ENCODE measurements around the gene LGR5.
A peak's percentile ranks its signal among the peaks of the same experiment; 100 is the strongest.

LGR5 gene

DNA sequence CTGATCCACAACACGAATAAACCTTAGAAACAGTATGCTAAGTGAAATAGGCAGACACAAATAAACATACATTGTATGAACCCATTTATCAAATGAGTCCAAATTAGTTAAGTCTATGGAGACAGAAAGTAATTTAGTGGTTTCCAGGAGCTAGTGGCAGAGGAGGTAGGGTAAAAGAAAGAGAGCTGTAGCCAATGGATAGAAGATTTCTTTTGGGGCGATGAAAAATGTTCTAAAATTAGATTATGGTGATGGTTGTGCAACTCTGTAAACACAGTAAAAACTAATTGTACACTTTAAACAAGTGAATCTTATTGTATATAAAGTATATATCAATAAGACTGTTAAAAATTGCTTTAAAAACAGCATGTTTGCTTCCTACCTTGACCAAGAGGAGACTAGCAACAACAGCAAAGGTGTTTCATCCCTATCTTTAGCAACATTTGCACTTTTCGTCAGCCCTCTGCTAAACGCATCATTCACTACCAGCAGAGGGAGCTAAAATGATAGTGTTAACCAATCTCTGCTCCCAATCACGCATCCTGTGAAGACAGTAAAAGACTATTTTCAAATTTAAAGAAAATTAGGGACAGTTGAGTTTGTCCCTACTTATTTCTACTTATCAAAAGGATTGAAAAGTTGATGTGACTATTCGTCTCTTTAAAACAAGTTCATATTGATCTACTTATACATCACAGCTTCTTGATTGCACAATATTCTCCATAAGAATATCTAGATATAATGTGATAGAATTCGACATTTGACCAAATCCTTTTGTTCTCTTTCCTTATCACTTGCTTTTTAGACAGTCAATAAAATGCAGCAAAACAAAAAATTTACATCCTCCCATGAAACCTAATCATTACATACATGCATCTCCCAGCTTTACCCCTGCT is 24.0 kb upstream of the LGR5 start:
- peak; percentile 54 for FAIRE-seq

DNA sequence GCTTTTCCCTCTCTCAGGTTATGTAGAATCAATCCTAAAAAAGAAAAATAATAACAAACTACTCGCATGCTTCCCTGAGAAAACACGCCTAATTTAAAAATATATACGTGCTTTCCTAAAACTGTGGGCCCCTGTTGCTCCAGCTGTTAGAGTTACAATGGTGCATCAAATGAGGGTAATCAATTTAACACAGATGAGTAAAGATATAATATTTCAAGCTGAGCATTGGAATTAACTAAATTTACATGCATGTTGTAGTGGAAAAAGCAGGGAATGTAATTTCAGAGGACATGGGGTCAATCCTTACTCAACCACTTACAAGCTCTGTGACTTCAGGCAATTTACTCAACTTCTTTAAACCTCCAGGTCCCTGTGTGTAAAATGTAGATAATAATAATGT is 22.4 kb upstream of the LGR5 start:
- FAIRE-seq = no peak
- no peak for DNase-seq (ENCODE audit: insufficient read length)
- no peak for TF ChIP-seq POLR2A (IDR thresholded peaks at IDR 0.05; ENCODE audit: low read depth, low read length)
- no peak for TF ChIP-seq TAF1 (IDR thresholded peaks at IDR 0.05; ENCODE audit: borderline replicate concordance, low read depth, low read length)
- TF ChIP-seq POLR2AphosphoS5 (IDR thresholded peaks at IDR 0.05; ENCODE audit: low read depth, low read length) = no peak

More for the DNA sequence above, 24.0 kb upstream of the LGR5 start:
- no peak for DNase-seq (ENCODE audit: insufficient read length)
- TF ChIP-seq POLR2AphosphoS5 (IDR thresholded peaks at IDR 0.05; ENCODE audit: low read depth, low read length) = no peak
- TF ChIP-seq TAF1 (IDR thresholded peaks at IDR 0.05; ENCODE audit: borderline replicate concordance, low read depth, low read length) = no peak
- no peak for TF ChIP-seq POLR2A (IDR thresholded peaks at IDR 0.05; ENCODE audit: low read depth, low read length)

DNA sequence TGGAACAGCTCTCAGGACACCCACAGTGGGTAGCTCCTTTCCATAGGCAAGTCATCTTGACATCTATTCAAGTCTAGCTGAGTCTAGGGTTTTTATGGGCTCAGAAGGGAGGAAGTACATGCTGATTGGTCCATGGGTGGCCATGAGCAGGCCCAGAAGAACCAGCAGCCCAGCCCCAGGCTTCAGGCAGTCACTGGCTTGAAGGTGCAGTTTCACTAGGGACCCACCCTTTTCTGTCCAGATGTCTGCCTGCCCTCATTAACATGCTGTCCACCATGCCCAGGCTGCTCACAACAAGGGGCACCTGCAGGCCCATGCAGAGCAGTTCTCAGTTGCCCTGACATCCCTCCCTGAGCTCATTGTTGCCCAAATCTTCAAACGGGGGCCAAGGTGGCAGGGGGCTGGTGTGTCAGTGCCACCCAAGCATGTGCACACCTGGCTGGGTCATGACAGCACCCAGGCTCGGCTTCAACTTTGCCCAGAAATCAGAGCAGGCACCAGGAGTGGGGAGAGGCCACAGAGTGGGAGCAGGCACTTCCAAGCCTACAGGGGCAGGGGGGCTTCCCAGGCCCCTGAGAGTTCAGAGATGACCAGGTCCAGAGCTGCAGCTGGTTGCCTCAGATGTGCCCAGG is 18.7 kb upstream of the LGR5 start:
- DNase-seq (ENCODE audit: insufficient read length) (no peak), FAIRE-seq (no peak)
- no peak for TF ChIP-seq POLR2AphosphoS5 (IDR thresholded peaks at IDR 0.05; ENCODE audit: low read depth, low read length)
- no peak for TF ChIP-seq POLR2A (IDR thresholded peaks at IDR 0.05; ENCODE audit: low read depth, low read length)
- TF ChIP-seq TAF1 (IDR thresholded peaks at IDR 0.05; ENCODE audit: borderline replicate concordance, low read depth, low read length) = no peak

DNA sequence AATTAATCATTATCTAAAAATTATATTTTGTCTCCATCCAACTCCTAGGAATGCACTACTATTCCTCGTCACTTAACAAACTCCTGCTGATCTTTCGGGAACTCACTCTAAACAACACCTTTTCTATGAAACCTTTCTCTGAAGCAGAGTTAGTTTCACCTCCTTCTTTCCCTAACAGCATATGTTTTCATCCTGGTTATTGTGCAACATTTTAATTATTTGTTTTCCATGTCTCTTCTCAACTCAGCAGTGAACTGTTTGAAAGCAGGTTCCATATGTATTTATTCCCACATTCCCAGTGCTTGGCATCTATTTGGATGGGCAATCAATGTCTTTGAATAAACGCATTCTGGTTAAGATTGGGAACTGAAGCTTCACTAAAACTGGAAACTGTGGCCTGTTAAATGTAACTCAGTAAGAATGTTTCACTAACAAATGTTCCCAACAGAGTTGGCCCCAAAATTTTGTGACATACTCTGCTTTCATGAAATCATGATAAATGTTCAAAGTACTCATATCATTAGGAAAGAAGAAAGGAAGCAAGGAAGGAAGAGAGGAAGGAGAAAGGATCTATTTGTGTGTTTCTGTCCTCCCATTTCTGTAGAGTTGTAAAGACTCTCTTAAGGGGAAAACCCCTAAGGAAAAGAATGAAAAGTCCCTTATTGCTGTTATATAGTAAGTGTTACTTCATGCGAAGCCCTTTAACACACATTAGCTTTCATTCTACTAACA is 13.9 kb upstream of the LGR5 start:
- TF ChIP-seq TAF1 (IDR thresholded peaks at IDR 0.05; ENCODE audit: borderline replicate concordance, low read depth, low read length) = no peak
- no peak for TF ChIP-seq POLR2A (IDR thresholded peaks at IDR 0.05; ENCODE audit: low read depth, low read length)
- no peak for TF ChIP-seq POLR2AphosphoS5 (IDR thresholded peaks at IDR 0.05; ENCODE audit: low read depth, low read length)
- no peak for FAIRE-seq
- no peak for DNase-seq (ENCODE audit: insufficient read length)

DNA sequence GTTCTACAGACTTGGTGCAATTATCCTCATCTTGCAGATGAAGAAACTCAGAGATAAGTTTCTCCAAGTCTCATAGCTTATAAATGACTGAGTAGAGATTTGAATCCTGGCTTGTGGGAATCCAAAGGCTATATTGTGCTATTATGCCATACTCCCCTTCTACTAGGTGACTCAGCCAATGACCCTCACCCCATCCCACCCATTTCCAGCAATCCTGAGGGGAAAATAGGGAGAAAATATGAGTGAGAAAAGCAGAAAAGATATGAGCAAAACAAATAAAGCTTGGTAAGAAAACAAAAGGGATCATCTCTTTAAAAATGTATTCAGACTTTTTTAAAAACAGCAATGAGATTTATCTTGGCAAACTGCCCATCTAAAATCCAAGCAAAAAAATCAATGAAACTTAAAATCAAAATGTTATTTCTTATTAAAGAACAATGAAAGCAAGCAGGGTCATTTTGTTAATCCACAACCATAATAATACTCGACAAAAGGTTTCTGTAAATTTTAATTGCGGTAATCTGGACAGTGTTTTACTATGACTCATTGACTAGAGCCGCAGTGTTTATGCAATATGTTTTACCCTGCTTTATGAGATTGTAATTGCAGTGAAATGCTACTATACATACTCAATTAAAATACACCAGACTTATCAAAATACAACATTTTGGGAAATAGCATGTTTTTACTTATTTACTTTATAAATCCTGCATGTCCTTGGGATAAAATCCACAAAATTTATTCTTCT is 13.1 kb upstream of the LGR5 start:
- DNase-seq (ENCODE audit: insufficient read length) (no peak), FAIRE-seq (no peak)
- TF ChIP-seq TAF1 (IDR thresholded peaks at IDR 0.05; ENCODE audit: borderline replicate concordance, low read depth, low read length) = no peak

DNA sequence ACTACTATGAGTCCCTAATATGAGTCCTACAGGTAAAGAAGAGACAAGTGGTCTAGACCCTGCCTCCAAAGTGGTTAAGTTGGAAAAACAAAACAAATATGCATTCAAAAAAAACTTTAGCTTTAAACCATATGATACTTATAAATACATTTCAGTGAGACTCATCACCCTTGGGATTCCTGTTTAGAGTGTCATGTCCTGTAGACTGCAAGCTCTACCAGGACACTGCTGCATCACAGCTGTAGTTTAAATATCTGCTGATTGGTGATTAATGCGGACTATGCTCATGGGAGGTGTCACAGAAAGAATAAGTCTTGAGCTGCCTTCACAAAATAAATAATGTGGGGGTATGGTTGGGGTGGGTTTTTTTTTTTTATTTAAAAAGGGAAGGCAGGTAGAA is 8.8 kb upstream of the LGR5 start:
- no peak for TF ChIP-seq POLR2A (IDR thresholded peaks at IDR 0.05; ENCODE audit: low read depth, low read length)
- TF ChIP-seq POLR2AphosphoS5 (IDR thresholded peaks at IDR 0.05; ENCODE audit: low read depth, low read length) = no peak
- no peak for TF ChIP-seq TAF1 (IDR thresholded peaks at IDR 0.05; ENCODE audit: borderline replicate concordance, low read depth, low read length)
- FAIRE-seq = no peak
- DNase-seq (ENCODE audit: insufficient read length) = no peak

DNA sequence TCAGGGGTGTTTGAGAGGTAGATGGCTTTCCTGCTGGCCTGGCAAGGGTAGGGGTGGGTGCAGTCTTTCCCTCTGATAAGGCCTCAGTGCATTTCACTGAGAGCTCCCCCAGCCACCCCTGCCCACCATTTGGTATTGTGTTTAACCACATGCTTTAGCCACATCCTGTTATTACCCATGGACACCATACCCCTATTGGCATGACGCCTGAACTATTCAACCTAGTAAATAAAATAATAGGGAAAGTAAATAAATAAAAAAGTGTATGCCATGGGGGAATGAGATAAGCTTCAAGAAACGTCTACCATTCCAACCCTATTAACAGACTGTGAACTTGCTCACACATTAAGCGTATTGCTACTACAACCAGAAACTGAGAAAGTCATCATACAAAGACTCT is 7.6 kb upstream of the LGR5 start:
- FAIRE-seq = no peak
- DNase-seq (ENCODE audit: insufficient read length) = no peak
- TF ChIP-seq TAF1 (IDR thresholded peaks at IDR 0.05; ENCODE audit: borderline replicate concordance, low read depth, low read length) = no peak
- TF ChIP-seq POLR2A (IDR thresholded peaks at IDR 0.05; ENCODE audit: low read depth, low read length) = no peak
- TF ChIP-seq POLR2AphosphoS5 (IDR thresholded peaks at IDR 0.05; ENCODE audit: low read depth, low read length) = no peak

DNA sequence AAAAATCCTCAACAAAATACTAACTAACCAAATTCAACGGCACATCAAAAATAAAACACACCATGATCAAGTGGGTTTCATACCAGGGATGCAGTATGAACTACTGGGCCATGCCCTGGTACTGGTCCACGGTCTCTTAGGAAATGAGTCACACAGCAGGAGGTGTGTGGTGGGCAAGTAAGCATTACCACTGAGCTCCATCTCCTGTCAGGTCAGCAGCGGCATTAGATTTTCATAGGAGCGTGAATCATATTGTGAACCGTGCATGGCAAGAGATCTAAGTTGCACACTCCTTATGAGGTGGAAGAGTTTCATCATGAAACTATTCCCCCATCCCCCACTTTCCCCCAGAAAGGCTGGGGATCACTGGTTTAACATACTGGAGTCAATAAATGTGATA is 6.7 kb upstream of the LGR5 start:
- TF ChIP-seq POLR2AphosphoS5 (IDR thresholded peaks at IDR 0.05; ENCODE audit: low read depth, low read length) = no peak
- no peak for TF ChIP-seq TAF1 (IDR thresholded peaks at IDR 0.05; ENCODE audit: borderline replicate concordance, low read depth, low read length)
- no peak for TF ChIP-seq POLR2A (IDR thresholded peaks at IDR 0.05; ENCODE audit: low read depth, low read length)
- DNase-seq (ENCODE audit: insufficient read length) (no peak), FAIRE-seq (no peak)

DNA sequence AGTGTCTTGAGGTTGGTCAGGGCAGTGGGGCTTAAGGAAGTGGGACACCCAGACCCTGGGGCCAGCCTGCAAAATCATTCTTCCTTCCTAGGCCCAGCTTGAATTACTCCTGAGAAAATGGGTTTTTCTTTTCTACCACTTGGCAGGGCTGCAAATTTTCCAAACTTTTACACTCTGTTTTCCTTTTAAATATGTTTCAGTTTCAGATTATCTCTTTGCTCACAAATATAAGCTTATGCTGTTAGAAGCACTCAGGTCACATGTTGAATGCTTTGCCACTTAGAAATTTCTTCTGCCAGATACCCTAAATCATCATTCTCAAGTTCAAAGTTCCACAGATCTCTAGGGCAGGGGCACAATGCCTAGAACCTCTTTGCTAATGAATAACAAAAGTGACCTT is 2.9 kb upstream of the LGR5 start:
- DNase-seq (ENCODE audit: insufficient read length) (no peak), FAIRE-seq (no peak)
- no peak for TF ChIP-seq POLR2A (IDR thresholded peaks at IDR 0.05; ENCODE audit: low read depth, low read length)
- TF ChIP-seq POLR2AphosphoS5 (IDR thresholded peaks at IDR 0.05; ENCODE audit: low read depth, low read length) = no peak
- TF ChIP-seq TAF1 (IDR thresholded peaks at IDR 0.05; ENCODE audit: borderline replicate concordance, low read depth, low read length) = no peak

DNA sequence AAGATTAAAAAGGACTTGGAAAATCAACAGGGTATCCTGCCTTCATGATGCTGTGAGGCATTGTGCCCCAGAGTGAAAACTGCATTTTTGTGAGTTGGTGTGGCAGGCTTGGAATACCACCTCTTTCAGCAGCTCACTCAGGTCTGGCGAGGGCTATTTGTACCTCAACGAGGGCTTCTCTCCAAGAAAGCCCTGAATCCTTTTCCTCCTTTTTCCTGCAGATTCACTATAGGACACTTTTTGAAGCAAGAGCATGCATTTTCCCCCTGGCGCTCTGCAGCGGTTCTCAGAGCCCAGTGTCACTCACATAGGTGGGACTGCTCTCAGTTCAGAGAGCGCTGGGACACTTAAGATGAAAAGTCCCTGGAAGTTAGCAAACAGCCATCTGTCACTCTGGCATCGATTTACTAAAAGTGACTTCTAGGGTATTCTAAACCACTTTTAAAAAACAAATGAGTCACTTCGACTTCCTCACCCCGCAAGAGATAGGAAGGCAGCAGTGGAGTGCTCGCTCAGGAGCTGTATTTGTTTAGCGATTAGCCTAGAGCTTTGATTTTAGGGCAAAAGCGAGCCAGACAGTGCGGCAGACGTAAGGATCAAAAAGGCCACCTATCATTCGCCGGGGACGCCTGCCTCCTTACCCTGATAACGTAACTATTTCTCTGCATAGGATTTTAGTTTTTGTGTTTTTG is 782 bp upstream of the LGR5 start:
- DNase-seq (ENCODE audit: insufficient read length) = no peak
- FAIRE-seq = no peak
- TF ChIP-seq TAF1 (IDR thresholded peaks at IDR 0.05; ENCODE audit: borderline replicate concordance, low read depth, low read length) (no peak), POLR2AphosphoS5 (IDR thresholded peaks at IDR 0.05; ENCODE audit: low read depth, low read length) (no peak), POLR2A (IDR thresholded peaks at IDR 0.05; ENCODE audit: low read depth, low read length) (no peak)

DNA sequence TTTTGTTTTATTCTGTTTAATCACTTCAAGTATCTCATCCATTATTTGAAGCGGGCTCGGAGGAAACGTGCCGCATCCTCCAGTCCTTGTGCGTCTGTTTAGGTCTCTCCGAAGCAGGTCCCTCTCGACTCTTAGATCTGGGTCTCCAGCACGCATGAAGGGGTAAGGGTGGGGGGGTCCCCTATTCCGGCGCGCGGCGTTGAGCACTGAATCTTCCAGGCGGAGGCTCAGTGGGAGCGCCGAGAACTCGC is 311 bp upstream of the LGR5 start:
- DNase-seq (ENCODE audit: insufficient read length) = no peak
- TF ChIP-seq TAF1 (IDR thresholded peaks at IDR 0.05; ENCODE audit: borderline replicate concordance, low read depth, low read length) (no peak), POLR2AphosphoS5 (IDR thresholded peaks at IDR 0.05; ENCODE audit: low read depth, low read length) (no peak), POLR2A (IDR thresholded peaks at IDR 0.05; ENCODE audit: low read depth, low read length) (no peak)
- FAIRE-seq = no peak
